OCI-LY3 (cell line): Measurements from ENCODE around the gene RGS14.

Source experiments
- H2AFZ ChIP-seq: fragments of 200-600, 300-600 bp; shearing (Covaris generic); 2 replicates; pipeline ENCODE4 v1.6.0; 2014; ENCODE audit warnings: antibody characterized with exemption, low read depth, low read length
- H3K27ac ChIP-seq: fragments of 200-600, 300-600 bp; sonication (generic); 2 replicates; pipeline ENCODE4 v1.5.1; 2014; ENCODE audit warnings: mild to moderate bottlenecking, low read length, moderate library complexity, mixed read lengths
- H3K27me3 ChIP-seq: fragments of 200-600, 300-600 bp; sonication (generic); 2 replicates; pipeline ENCODE4 v1.6.1; 2014; ENCODE audit warnings: low read depth, low read length, mixed read lengths
- H3K36me3 ChIP-seq: fragments of 200-600, 300-600 bp; sonication (generic); replicated peaks from 2 replicates; pipeline ENCODE3; 2014; ENCODE audit warnings: low read depth, low read length, mixed read lengths
- H3K4me1 ChIP-seq: fragments of 300-600, 200-600 bp; sonication (generic); 2 replicates; pipeline ENCODE4 v1.6.1; 2014; ENCODE audit warnings: low read length, mixed read lengths
- H3K4me2 ChIP-seq: fragments of 200-600, 300-600 bp; sonication (generic); 2 replicates; pipeline ENCODE4 v1.6.1; 2014; ENCODE audit warnings: low read length, mixed read lengths
- H3K4me3 ChIP-seq: fragments of 300-600, 200-600 bp; sonication (generic); 2 replicates; pipeline ENCODE4 v1.5.1; 2014; ENCODE audit warnings: antibody characterized with exemption, mild to moderate bottlenecking, low read length, moderate library complexity
- H3K79me2 ChIP-seq: fragments of 300-600, 200-600 bp; shearing (Covaris generic); 2 replicates; pipeline ENCODE4 v1.6.1; 2014; ENCODE audit warnings: mild to moderate bottlenecking, low read length, mixed read lengths
- H3K9ac ChIP-seq: fragments of 300-600, 200-600 bp; shearing (Covaris generic); 2 replicates; pipeline ENCODE4 v1.6.0; 2014; ENCODE audit warnings: mild to moderate bottlenecking, low read length, moderate library complexity
- H3K9me3 ChIP-seq: fragments of 200-600, 300-600 bp; shearing (Covaris generic); 2 replicates; pipeline ENCODE4 v1.6.1; 2014; ENCODE audit warnings: low read length, mixed read lengths; ENCODE audit not compliant: insufficient read depth
- H4K20me1 ChIP-seq: fragments of 200-600, 300-600 bp; sonication (generic); 2 replicates; pipeline ENCODE4 v1.6.1; 2016; ENCODE audit warnings: low read length, mixed read lengths; ENCODE audit not compliant: insufficient read depth
- CTCF ChIP-seq: fragments of 200-600, 300-600 bp; sonication (generic); IDR thresholded peaks from 2 replicates; pipeline ENCODE4 v1.5.1; 2014; ENCODE audit warnings: antibody characterized with exemption, low read length, low read depth
- EZH2phosphoT487 ChIP-seq: fragments of 200-600 bp; shearing (Covaris generic); IDR thresholded peaks from 2 replicates; pipeline ENCODE4 v1.6.1; 2018; ENCODE audit warnings: antibody characterized with exemption, mixed run types, low read depth

RGS14 gene

GRCh38 chr5:177333420-177334154, 24.1 kb upstream of the RGS14 start:
- no peaks in the 10 kb centered on the region for H3K27me3 ChIP-seq
- no peaks in the 10 kb centered on the region for H3K79me2 ChIP-seq
- no peak for TF ChIP-seq EZH2phosphoT487
- TF ChIP-seq CTCF: no peak
- no peak overlapping the region for H3K4me2 ChIP-seq
- H3K4me1 ChIP-seq: no peaks in the 10 kb centered on the region
- H4K20me1 ChIP-seq: no peaks in the 10 kb centered on the region
- H2AFZ ChIP-seq: no peak overlapping the region
- H3K4me3 ChIP-seq: no peak overlapping the region
- H3K36me3 ChIP-seq: peaks cover 47% of the 10 kb centered on the region
- H3K27ac ChIP-seq: no peak overlapping the region
- no peaks in the 10 kb centered on the region for H3K9me3 ChIP-seq
- no peak overlapping the region for H3K9ac ChIP-seq

- Histone ChIP-seq H3K9ac (no peak overlapping the region), H3K9me3 (no peaks in the 10 kb centered on the region), H4K20me1 (0 out of 2 replicates have a peak, but pooled peaks cover 3% of the 10 kb centered on the region), H3K27ac (no peak overlapping the region), H2AFZ (no peak overlapping the region), H3K4me2 (no peak overlapping the region), H3K4me3 (no peak overlapping the region), H3K79me2 (peaks cover 4% of the 10 kb centered on the region; the same call in 1 of the 2 replicates), H3K27me3 (no peaks in the 10 kb centered on the region), H3K4me1 (no peaks in the 10 kb centered on the region), H3K36me3 (peaks cover 49% of the 10 kb centered on the region)
- TF ChIP-seq EZH2phosphoT487: no peak
- no peak for TF ChIP-seq CTCF
Observed at GRCh38 chr5:177334155-177334551, 23.6 kb upstream of the RGS14 start.

GRCh38 chr5:177334781-177335700, 22.7 kb upstream of the RGS14 start:
- no peak overlapping the region for H2AFZ ChIP-seq
- no peaks in the 10 kb centered on the region for H3K27me3 ChIP-seq
- H3K27ac ChIP-seq: no peak overlapping the region
- H3K36me3 ChIP-seq: peaks cover 56% of the 10 kb centered on the region
- peaks cover 8% of the 10 kb centered on the region; the same call in 1 of the 2 replicates for H3K79me2 ChIP-seq
- H4K20me1 ChIP-seq: 0 out of 2 replicates have a peak, but pooled peaks cover 3% of the 10 kb centered on the region
- no peak overlapping the region for H3K4me2 ChIP-seq
- TF ChIP-seq CTCF (no peak), EZH2phosphoT487 (no peak)
- H3K9me3 ChIP-seq: no peaks in the 10 kb centered on the region
- no peak overlapping the region for H3K4me3 ChIP-seq
- H3K4me1 ChIP-seq: no peaks in the 10 kb centered on the region
- H3K9ac ChIP-seq: no peak overlapping the region

GRCh38 chr5:177335701-177336065, 22.0 kb upstream of the RGS14 start:
- Histone ChIP-seq H2AFZ (no peak overlapping the region), H3K79me2 (peaks cover 8% of the 10 kb centered on the region; the same call in 1 of the 2 replicates), H3K9me3 (no peaks in the 10 kb centered on the region), H3K4me3 (no peak overlapping the region), H3K4me2 (no peak overlapping the region), H3K9ac (no peak overlapping the region), H3K36me3 (peaks cover 56% of the 10 kb centered on the region), H4K20me1 (0 out of 2 replicates have a peak, but pooled peaks cover 3% of the 10 kb centered on the region), H3K27ac (no peak overlapping the region), H3K4me1 (no peaks in the 10 kb centered on the region), H3K27me3 (no peaks in the 10 kb centered on the region)
- TF ChIP-seq EZH2phosphoT487 (no peak), CTCF (no peak)
